HG03457 (cell line): ENCODE results near the gene PRR15.
"Not testable (repeated sequence)": the region's sequence is repeated elsewhere in the genome, so short reads cannot be mapped to it uniquely, and the experiment has no call there.

ENCODE experiments used
- ATAC-seq: cut with Tn5 transposase; IDR thresholded peaks from one replicate; pipeline ENCODE4 v1.9.1; 2021; ENCODE audit warnings: moderate number of reproducible peaks; ENCODE audit not compliant: unreplicated experiment

Gene PRR15

GRCh38 chr7:29563590-29564495 is at the start of gene PRR15:
PRR15 (plus strand) TSS chr7:29563835; CDS start chr7:29566330, 2,495 bp downstream.
- ATAC-seq, result no peak

DNA sequence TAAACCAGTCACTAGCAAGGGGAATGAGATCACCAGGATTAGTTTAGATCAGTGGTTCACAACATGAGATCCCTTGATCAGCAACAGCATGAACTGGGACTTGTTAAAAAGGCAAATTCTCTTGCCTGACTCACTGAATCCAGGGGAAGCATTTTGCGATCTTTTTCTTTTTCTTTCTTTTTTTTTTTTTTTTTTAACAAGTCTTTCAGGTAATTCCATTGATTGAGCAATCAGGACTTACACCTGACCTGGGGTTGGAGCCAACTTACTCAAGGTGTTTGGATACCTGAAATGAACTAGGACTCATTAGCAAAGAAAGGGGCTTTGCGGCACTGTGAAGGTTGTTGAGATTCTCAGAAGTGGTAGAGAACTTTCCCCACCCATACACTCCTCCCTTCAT is 47.1 kb upstream of the PRR15 start:
- ATAC-seq, result no peak

DNA sequence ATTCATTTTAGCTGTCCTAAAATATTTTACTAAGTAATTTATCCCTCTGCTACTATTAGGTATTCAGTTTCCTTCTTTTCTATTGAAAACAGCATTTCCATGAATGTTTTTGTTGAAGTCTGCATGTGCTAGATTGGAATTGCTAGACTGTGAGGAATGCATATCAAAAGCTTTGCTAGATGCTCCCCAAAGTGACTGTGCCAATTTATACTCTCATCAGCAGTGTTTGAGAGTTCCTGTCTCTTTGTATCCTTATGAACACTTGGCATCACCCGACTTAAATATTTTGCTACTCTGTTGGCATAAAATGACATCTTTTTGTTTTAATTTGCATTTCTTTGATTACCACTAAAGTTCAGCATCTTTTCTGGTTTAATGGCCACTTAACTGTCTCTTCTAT is 45.0 kb upstream of the PRR15 start:
- no peak for ATAC-seq

GRCh38 chr7:29523728-29524127 is 39.9 kb upstream of the PRR15 start:
- ATAC-seq, result no peak

DNA sequence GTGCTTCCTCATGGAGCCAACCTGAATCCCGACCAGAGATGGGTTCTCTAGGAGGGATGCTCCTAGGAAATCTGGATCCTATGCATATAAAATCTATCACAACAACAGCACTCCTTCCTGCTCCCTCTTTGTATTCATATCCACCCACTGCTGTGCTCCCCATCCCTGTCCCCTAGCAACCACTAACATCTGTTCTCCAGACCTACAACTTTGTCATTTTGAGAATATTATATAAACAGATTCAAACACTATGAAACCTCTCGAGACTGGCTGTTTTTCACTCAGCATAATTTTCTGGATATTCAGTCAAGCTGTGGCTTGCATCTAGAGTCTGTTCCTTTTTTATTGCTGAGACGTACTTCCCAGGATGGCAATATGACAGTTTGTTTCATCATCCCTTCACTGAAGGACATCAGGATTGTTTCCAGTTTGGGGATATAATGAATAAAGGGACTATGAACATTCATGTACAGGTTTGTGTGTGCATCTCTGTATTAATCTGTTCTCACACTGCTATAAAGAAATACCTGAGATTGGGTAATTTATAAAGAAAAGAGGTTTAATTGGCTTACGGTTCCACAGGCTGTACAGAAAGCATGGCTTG is 36.0 kb upstream of the PRR15 start:
- no peak for ATAC-seq

DNA sequence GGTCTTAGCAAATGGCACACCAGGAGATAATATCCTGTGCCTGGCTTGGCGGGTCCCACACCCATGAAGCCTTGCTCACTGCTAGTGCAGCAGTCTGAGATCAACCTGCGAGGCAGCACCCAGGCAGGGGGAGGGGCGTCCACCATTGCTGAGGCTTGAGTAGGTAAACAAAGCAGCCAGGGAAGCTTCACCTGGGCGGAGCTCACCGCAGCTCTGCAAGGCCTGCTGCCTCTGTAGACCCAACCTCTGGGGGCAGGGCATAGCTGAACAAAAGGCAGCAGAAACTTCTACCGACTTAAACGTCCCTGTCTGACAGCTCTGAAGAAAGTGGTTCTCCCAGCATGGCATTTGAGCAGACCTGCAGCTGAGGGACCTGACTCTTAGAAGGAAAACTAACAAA is 35.1 kb upstream of the PRR15 start:
- ATAC-seq, result not testable (repeated sequence)

DNA sequence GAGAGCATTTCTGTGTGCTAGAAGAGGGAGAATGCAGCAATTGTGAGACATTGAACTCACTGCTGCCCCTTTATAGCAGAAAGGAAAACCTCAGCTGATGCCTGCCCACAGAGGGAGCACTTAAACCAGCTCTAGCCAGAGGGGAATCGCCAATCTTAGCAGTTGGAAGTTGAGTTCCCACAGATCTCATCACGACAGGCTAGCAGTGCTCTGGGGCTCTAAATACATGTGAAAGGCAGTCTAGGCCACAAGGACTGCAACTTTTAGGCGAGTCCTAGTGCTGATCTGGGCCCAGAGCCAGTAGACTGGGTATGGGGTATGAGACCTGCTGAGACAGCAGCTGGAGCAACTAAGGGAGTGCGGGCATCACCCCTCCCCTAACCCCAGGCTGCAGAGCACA is 25.2 kb upstream of the PRR15 start:
- no peak for ATAC-seq

DNA sequence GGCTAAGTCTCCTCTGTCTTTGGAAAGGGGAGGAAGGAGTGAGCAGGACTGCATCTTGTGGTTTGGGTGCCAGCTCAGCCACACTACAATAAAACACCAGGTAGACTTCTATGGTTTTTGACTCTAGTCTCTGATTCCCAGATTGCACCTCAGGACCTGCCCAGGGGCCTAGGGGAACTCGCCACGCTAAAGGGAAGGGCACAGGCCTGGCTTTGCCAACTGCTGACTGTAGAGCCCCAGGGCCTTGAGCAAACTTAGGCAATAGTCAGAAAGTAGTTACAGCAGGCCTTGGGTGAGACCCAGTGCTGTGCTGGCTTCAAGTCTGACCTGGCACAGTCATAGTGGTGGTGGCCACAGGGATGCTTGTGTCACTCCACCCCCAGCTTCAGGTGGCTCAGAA is 24.2 kb upstream of the PRR15 start:
- no peak for ATAC-seq

DNA sequence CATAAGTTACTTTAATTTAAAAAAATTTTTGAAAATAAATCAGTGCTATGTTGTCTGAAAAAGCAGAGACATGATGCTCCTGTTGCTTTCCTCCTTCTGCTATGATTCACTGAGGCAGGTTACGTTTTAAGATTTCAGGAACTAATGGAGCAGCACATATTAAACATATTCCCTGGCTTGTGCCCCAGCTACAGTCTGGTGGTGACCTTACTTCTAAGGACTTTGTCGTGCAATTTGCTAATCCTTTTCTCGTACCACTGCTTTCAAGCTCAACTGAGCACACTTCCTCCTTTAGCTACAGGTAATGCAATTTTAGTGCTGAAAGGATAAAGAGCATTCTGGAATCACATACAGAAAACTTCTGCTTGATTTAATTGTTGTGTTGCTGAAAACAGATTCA is 16.2 kb upstream of the PRR15 start:
- ATAC-seq, result no peak

- ATAC-seq, result no peak
Measured at GRCh38 chr7:29548823-29549222, 14.8 kb upstream of the PRR15 start.

DNA sequence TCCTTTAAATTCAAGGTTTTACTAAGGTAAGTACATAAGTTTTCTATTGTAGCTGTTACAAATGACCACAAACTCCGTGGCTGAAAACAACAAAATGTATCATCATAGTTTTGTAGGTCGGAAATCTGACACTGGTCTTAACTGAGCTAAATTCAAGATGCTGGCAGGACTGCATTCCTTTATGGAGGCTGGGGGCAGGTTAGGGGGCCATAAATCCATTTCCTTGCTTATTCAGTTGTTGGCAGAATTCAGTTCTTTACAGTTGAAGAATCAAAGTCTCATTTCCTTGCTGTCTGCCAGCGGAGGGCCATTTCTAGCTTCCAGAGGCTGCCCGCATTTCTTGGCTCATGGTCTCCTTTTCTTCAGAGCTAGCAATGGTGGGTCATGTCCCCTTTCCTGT is 11.2 kb upstream of the PRR15 start:
- no peak for ATAC-seq

DNA sequence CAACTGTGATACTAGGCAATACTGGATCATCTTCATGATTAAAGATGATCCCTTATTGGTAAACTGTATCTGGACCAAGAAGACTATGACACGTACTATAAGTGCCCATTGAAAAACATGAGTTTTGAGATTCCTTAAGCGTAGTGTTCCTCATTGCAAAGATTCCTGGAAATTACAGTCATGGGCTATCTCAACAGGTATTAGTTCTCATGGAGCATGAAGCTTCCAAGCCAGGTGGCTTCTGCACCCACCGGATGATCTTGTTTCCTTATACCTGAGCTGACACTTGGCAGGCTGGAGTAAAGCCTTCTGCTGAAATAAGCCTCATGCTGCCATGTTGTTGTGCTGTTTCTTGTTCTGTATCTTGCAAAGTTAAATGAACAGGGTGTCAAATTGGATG is 8.6 kb upstream of the PRR15 start:
- no peak for ATAC-seq

DNA sequence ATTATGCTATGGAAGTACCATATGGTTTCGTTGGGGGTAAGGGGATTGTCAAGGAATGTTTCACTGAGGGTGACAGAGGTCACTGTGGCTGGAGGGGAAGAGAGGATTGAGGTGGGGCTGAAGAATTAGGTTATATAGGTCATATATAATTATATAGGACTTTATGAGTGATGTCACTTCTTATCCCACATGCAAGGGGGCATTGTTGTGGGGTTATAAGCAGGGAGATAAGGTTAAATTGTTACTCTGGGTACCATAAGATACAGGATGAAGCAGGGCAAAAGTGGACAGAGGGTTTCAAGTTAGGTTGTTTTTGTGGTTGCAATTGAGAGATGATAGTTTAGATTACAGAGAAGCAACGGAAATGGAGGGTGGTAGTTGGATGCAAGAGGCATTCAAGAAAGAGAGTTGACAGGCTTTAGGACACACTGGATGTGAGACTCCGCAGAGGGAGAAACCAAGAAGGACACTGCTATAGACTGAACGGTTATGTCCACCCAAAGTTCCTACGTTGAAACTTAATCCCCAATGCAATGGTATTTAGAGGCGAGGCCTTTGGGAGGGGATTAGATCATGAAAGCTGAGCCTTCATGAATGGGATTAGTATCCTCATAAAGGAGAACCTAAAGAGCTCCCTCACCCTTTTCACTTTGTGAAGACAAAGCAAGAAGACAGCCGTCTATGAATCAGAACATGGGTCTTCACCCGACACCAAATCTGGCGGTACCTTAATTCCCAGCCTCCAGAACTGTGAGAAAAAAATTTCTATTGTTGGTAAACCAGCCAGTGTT is 7.0 kb upstream of the PRR15 start:
- no peak for ATAC-seq

GRCh38 chr7:29557954-29558353 is 5.7 kb upstream of the PRR15 start:
- no peak for ATAC-seq

DNA sequence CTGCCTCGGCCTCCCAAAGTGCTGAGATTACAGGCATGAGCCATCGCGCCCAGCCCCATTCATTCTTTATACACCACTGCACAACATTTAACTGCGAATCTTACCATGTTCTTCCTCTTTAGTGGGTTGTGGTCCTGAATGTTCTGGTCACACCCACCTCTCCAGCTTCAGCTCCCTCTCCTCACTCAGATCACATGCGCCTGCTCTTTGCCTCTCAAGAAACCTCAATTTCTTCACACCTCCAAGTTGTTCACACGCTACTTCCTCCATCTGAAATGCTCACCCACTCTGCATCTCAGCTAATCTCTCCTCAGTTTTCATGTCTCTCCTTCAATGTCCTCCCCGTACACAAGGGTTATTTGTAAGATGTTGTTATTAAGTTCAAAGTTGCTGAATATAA is 2.4 kb upstream of the PRR15 start:
- no peak for ATAC-seq

GRCh38 chr7:29562307-29562706 is 1.3 kb upstream of the PRR15 start:
- ATAC-seq, result no peak

- ATAC-seq, result no peak
Measured at GRCh38 chr7:29564496-29565223, 1.0 kb downstream of the PRR15 start.

DNA sequence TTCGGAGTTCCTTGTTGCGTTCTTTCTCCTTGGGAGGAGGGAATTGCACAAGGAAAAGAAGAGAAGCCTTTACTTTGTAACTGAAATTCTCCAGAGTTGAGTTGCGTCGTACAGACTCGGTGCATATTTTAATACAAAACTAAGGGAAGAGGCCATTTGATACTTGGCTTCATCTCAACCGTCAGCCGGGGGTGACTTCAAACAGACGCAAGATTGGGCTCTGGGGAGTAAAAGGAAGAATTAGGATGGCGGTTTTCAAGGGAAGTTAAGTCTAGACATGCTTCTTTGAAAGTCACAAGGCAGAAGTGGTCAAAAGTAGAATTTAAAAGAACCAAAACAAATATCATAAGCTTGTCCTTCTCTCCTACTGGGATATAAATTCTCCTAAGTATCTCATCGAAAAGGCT is 1.6 kb downstream of the PRR15 start:
- ATAC-seq, result no peak

GRCh38 chr7:29565634-29565981 is 2.0 kb downstream of the PRR15 start:
- ATAC-seq, result no peak

- no peak for ATAC-seq
Measured at GRCh38 chr7:29565982-29566746, 2.5 kb downstream of the PRR15 start.
